ENCODE results near the gene TRAPPC6A. TPM values are rescaled to one million over a fixed set of nuclear protein-coding genes. Genes with fewer than 3 reads are reported as not detected.

Gene TRAPPC6A
- total and polyA plus RNA-seq, 2 of the 4 experiments (the other 2 are of a cell fraction): 4.1 to 13.4 TPM

DNA sequence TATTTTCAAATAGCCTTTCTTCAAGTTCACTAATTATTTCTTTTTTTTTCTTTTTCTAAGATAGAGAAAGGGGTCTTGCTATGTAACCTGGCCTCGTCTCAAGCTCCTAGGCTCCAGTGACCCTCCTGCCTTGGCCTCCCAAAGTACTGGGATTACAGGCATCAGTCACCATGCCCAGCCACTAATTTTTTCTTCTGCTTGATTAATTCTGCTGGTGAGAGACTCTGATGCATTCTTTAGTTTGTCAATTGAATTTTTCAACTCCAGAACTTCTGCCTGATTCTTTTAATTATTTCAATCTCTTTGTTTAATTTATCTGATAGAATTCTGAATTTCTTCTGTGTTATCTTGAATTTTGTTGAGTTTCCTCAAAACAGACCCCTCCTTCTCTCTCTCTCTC is 11.9 kb upstream of the TRAPPC6A start:
- Histone ChIP-seq H3K56ac (ENCODE audit: extremely low read depth, insufficient read depth, low read length) (no peak overlapping the region), H3K23ac (ENCODE audit: low read depth, low read length) (no peak overlapping the region), H2BK5ac (ENCODE audit: low read depth, low read length, poor library complexity, severe bottlenecking) (no peak overlapping the region), H4K20me1 (ENCODE audit: insufficient read depth, low read length) (no peaks in the 10 kb centered on the region), H4K5ac (ENCODE audit: low read depth, low read length) (no peak overlapping the region), H2BK120ac (ENCODE audit: low read depth, low read length) (no peak overlapping the region), H4K91ac (ENCODE audit: insufficient read depth, low read depth, low read length) (no peak overlapping the region), H3K27me3 (ENCODE audit: control insufficient read depth, insufficient read depth, low read length) (no peaks in the 10 kb centered on the region), H3K36me3 (ENCODE audit: control insufficient read depth, insufficient read depth, low read length) (no peaks in the 10 kb centered on the region), H3K9me1 (ENCODE audit: insufficient read depth, low read length) (no peaks in the 10 kb centered on the region), H3K18ac (ENCODE audit: low read depth, low read length) (no peak overlapping the region), H3K4me1 (ENCODE audit: control insufficient read depth, insufficient read depth, low read length) (no peaks in the 10 kb centered on the region), H2BK20ac (ENCODE audit: low read depth, low read length) (no peak overlapping the region), H3K9me3 (ENCODE audit: control insufficient read depth, insufficient read depth, low read length) (no peaks in the 10 kb centered on the region; the same call in 1 of the 2 replicates), H3K4ac (ENCODE audit: low read depth, low read length) (no peak overlapping the region), H4K8ac (ENCODE audit: low read depth in 2 of 2, low read length in 2 of 2) (no peak overlapping the region), H3K9ac (ENCODE audit: low read depth, low read length) (no peak overlapping the region), H3K79me1 (ENCODE audit: low read depth in 1 of 2, low read length in 2 of 2) (no peaks in the 10 kb centered on the region), H2AK9ac (replicated peaks; ENCODE audit: low read depth, low read length, poor library complexity) (no peak overlapping the region), H3K4me3 (ENCODE audit: insufficient read depth, low read depth, low read length) (no peak overlapping the region), H2BK15ac (ENCODE audit: low read depth, low read length) (no peak overlapping the region), H3K27ac (ENCODE audit: insufficient read depth, low read length) (no peak overlapping the region), H3K4me2 (ENCODE audit: low read depth, low read length) (no peak overlapping the region), H2AK5ac (ENCODE audit: low read depth, low read length) (no peak overlapping the region), H3K14ac (replicated peaks; ENCODE audit: low read depth, low read length) (no peak overlapping the region), H2AFZ (replicated peaks; ENCODE audit: low read length, poor library complexity) (no peak overlapping the region)
- POLR2A ChIA-PET (ENCODE audit: unreplicated experiment): no interaction called here
- ATAC-seq (ENCODE audit: low read depth) (no peak), DNase-seq (no peak)
- dilution Hi-C loops (cut with HindIII; ENCODE audit: low sequenced_read_pairs, unreplicated experiment) (no loop called here), in situ Hi-C loops (cut with MboI; ENCODE audit: low sequenced_read_pairs) (no loop called here), intact Hi-C loops (cut with micrococcal nuclease) (no loop called here)
- no TSS peak for BruUV-seq (replicated peaks)
- CTCF ChIA-PET: no interaction called here
- no CpG with 5 or more reads among the region's 1 CpG for WGBS, 2 experiments (ENCODE audit: extremely low coverage in 2 of 2, insufficient read length in 1 of 2)
- TF ChIP-seq RFX5 (IDR thresholded peaks at IDR 0.05; ENCODE audit: low read depth, low read length) (no peak), FOS (IDR thresholded peaks at IDR 0.05; ENCODE audit: low read depth, low read length) (no peak), MAFK (IDR thresholded peaks at IDR 0.05; ENCODE audit: low read depth, low read length) (no peak), POLR2A (IDR thresholded peaks at IDR 0.05; ENCODE audit: low read depth, low read length) (no peak), SMC3 (IDR thresholded peaks at IDR 0.05; ENCODE audit: low read depth, low read length) (no peak), BHLHE40 (IDR thresholded peaks at IDR 0.05; ENCODE audit: low read depth, low read length) (no peak), NFE2L2 (IDR thresholded peaks at IDR 0.05; ENCODE audit: low read depth, low read length) (no peak), RAD21 (IDR thresholded peaks at IDR 0.05; ENCODE audit: low read length) (no peak), CHD1 (IDR thresholded peaks at IDR 0.05; ENCODE audit: low read depth, low read length) (no peak), MAZ (IDR thresholded peaks at IDR 0.05; ENCODE audit: borderline replicate concordance, low read depth, low read length) (no peak), CEBPB (IDR thresholded peaks at IDR 0.05; ENCODE audit: low read depth, low read length) (no peak), MXI1 (IDR thresholded peaks at IDR 0.05; ENCODE audit: borderline replicate concordance, low read depth, low read length) (no peak), RCOR1 (IDR thresholded peaks at IDR 0.05; ENCODE audit: insufficient replicate concordance, low read length) (no peak)
- TF ChIP-seq, protein P1, sequence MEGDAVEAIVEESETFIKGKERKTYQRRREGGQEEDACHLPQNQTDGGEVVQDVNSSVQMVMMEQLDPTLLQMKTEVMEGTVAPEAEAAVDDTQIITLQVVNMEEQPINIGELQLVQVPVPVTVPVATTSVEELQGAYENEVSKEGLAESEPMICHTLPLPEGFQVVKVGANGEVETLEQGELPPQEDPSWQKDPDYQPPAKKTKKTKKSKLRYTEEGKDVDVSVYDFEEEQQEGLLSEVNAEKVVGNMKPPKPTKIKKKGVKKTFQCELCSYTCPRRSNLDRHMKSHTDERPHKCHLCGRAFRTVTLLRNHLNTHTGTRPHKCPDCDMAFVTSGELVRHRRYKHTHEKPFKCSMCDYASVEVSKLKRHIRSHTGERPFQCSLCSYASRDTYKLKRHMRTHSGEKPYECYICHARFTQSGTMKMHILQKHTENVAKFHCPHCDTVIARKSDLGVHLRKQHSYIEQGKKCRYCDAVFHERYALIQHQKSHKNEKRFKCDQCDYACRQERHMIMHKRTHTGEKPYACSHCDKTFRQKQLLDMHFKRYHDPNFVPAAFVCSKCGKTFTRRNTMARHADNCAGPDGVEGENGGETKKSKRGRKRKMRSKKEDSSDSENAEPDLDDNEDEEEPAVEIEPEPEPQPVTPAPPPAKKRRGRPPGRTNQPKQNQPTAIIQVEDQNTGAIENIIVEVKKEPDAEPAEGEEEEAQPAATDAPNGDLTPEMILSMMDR (conservative IDR thresholded peaks at IDR 0.05; ENCODE audit: low read depth, low read length): no peak
- TF ChIP-seq, protein P2, sequence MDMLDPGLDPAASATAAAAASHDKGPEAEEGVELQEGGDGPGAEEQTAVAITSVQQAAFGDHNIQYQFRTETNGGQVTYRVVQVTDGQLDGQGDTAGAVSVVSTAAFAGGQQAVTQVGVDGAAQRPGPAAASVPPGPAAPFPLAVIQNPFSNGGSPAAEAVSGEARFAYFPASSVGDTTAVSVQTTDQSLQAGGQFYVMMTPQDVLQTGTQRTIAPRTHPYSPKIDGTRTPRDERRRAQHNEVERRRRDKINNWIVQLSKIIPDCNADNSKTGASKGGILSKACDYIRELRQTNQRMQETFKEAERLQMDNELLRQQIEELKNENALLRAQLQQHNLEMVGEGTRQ (IDR thresholded peaks at IDR 0.05; ENCODE audit: low read depth, low read length): no peak
- TF ChIP-seq, protein P3, sequence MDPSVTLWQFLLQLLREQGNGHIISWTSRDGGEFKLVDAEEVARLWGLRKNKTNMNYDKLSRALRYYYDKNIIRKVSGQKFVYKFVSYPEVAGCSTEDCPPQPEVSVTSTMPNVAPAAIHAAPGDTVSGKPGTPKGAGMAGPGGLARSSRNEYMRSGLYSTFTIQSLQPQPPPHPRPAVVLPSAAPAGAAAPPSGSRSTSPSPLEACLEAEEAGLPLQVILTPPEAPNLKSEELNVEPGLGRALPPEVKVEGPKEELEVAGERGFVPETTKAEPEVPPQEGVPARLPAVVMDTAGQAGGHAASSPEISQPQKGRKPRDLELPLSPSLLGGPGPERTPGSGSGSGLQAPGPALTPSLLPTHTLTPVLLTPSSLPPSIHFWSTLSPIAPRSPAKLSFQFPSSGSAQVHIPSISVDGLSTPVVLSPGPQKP (IDR thresholded peaks at IDR 0.05; ENCODE audit: borderline replicate concordance, low read depth, low read length): no peak

Measured in IMR-90 (cell line).